GM12875 (cell line): ENCODE data around the gene NCAPG.

Source experiments
- H3K4me3 ChIP-seq: one replicate; pipeline ENCODE4 v1.5.1; 2011; ENCODE audit warnings: low read depth, low read length, control low read depth
- CTCF ChIP-seq: IDR thresholded peaks from 2 replicates; pipeline ENCODE4 v1.5.1; 2011; ENCODE audit warnings: low read depth, mild to moderate bottlenecking, control low read depth, inconsistent platforms, low read length, moderate library complexity, borderline replicate concordance; ENCODE audit not compliant: insufficient read depth

Gene NCAPG, protein sequence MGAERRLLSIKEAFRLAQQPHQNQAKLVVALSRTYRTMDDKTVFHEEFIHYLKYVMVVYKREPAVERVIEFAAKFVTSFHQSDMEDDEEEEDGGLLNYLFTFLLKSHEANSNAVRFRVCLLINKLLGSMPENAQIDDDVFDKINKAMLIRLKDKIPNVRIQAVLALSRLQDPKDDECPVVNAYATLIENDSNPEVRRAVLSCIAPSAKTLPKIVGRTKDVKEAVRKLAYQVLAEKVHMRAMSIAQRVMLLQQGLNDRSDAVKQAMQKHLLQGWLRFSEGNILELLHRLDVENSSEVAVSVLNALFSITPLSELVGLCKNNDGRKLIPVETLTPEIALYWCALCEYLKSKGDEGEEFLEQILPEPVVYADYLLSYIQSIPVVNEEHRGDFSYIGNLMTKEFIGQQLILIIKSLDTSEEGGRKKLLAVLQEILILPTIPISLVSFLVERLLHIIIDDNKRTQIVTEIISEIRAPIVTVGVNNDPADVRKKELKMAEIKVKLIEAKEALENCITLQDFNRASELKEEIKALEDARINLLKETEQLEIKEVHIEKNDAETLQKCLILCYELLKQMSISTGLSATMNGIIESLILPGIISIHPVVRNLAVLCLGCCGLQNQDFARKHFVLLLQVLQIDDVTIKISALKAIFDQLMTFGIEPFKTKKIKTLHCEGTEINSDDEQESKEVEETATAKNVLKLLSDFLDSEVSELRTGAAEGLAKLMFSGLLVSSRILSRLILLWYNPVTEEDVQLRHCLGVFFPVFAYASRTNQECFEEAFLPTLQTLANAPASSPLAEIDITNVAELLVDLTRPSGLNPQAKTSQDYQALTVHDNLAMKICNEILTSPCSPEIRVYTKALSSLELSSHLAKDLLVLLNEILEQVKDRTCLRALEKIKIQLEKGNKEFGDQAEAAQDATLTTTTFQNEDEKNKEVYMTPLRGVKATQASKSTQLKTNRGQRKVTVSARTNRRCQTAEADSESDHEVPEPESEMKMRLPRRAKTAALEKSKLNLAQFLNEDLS

GRCh38 chr4:17810260-17811077, at the start of gene NCAPG, which contains the start of gene DCAF16:
TSS of gene NCAPG (plus strand) at chr4:17810979. CDS start at chr4:17811078, 99 bp downstream.
TSS of gene DCAF16 (minus strand) at chr4:17810757. CDS start at chr4:17804141, 6,616 bp downstream.
- no peak for TF ChIP-seq CTCF
- H3K4me3 ChIP-seq = peak within 1 kb of the TSS; percentile 95

- TF ChIP-seq CTCF = no peak
- no peak overlapping the region for H3K4me3 ChIP-seq
Observed at GRCh38 chr4:17761062-17761461, 49.7 kb upstream of the NCAPG start.

GRCh38 chr4:17762726-17763125, 48.1 kb upstream of the NCAPG start:
- H3K4me3 ChIP-seq = no peak overlapping the region
- TF ChIP-seq CTCF = peak; percentile 41; the same call in 1 of the 2 replicates

- no peak overlapping the region for H3K4me3 ChIP-seq
- no peak for TF ChIP-seq CTCF
Observed at GRCh38 chr4:17763416-17763815, 47.4 kb upstream of the NCAPG start.

- TF ChIP-seq CTCF = no peak
Observed at GRCh38 chr4:17763931-17764330, 46.8 kb upstream of the NCAPG start.

DNA sequence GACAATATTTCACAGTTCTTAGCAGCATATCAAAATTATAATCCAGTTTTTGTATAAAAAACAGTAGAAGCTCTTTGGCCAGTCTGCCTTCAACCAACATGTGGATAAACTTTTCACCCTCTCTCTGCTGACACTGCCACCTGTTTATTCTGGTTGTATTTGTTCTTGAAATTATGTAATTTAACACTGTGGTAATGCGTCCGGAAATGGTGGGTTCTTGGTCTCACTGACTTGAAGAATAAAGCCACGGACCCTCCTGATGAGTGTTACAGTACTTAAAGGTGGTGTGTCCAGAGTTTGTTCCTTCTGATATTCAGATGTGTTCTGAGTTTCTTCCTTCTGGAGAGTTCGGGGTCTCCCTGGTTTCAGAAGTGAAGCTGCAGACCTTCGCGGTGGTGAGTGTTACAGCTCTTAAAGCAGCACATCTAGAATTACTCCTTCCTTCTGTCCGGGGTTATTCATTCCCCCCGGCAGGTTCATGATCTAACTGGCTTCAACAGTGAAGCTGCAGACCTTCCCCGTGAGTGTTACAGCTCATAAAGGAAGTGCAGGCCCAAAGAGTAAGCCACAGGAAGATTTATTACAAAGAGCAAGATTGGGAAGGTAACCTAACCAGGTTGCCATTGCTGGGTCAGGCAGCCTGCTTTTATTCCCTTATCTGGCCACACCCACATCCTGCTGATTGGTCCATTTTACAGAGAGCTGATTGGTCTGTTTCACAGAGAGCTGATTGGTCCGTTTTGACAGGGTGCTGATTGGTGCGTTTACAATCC, 45.1 kb upstream of the NCAPG start:
- TF ChIP-seq CTCF = no peak
- no peak overlapping the region for H3K4me3 ChIP-seq

More at GRCh38 chr4:17763931-17764330, 46.8 kb upstream of the NCAPG start:
- H3K4me3 ChIP-seq = no peak overlapping the region
